ENCODE data around the gene UNCX.

UNCX gene

GRCh38 chr7:1244700-1245523 is 12.2 kb downstream of the UNCX start:
- no peak for DNase-seq

DNA sequence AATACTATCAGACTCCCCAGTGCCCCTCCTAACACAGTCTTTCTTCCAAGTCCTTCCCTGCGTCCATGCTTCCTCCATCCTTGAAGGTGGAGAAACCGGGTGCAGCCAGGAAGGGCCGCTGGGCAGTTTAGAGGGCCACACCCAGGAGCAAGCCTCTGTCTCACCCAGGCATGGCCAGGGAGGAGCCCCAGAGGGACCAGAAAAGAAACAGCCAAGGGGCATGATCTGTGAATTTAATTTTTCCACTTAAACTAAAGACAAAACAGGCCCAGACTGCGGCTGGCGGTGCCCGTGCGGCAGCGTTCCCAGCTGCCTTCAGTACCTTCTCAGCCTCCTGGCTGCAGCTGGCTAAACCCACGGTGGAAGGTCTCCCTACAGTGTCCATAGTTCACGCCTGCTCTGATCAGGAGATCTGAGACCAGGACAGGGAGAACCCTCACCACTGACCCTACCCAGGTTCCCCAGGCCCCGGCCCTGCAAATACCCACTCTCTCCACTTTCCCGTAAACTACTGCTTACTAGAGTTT is 12.9 kb downstream of the UNCX start:
- no peak for DNase-seq

DNA sequence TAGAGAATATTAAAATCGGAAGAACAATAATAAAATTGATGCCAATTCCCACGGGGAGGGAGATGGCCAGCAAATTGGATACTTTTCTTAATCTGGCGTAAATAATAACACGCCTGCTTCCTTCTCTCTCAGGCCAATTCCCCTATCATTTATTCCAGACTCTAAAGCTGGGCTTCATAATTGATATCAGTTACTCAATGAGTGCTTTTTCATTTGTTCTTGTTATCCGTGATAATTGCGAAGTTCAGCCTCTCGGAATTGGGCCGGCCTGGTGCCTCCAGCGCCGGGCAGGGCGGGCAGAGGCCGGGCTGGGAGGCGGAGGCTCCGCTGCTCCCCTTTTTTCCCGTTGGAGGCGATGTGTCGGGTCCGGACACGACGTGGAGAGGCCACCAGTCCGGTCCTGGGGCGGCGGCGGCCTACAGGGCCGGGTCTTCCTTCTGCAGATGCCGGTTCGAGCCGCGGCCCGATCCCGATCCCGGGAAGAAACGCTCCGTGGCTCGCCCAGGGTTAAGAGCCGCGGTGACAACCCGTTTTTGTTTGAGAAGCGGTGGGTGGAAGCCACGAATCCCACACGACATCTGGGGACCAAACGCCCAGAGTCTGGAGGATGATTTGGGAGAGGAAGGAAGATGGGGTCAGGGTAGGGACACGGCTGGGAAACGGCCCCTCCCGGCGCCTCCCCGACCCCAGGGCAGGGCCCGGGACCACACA is 13.6 kb downstream of the UNCX start:
- no peak for DNase-seq

DNA sequence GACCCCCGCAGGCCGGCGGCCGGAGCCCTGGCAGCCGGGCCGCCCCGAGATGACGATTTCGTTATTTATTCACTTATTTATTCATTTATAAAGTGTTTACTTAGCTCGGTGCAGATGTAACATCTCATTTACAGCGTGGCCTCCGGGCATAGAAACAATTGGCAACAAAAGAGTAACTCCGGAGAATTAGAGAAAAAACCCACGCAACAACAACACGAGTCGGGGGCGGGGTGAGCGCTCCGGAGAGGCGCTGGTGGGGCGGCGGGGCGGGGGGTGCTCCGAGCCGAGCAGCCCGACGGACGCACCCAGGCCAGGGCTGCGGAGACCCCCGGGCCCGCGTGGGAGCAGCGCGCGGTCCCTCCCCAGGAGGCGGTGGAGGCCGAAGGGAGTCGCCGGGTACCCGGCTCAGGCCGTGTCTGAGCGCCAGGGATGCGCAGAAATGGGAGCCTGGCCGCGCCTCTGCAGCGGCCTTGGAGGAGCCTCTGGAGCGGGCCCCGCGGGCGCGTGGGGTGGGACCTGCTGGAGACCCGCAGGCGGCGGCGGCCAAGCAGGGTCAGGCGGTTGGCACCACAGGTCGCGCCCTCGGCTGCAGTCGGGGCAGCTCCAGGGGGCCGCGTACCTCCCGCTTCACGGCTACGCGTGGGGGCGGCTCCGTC is 14.3 kb downstream of the UNCX start:
- DNase-seq, result no peak

DNA sequence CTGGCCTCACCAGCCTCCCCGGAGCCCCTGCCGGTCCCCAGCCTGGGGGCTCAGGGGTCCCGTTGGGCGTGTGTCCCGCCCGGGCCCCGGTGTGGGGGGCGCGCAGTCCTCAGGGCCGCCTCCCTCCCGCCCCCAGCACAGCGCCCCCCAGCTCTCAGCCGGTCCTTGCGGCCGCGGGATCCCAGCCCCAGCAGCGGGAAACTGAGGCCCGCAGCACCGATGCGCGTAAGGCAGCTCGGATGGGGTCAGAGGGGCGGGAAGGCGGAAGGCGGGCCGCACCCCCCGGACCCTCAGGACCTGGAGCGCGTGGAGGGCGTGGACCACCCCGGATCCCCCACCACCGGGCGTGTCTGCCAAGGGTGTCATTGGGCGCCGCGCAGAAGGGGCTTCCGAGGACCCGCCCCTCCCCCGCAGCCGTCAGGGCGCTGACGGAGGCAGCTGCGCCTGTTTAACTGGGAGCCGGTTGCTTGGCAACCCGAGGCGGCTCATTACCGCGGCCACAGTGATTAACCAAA is 14.9 kb downstream of the UNCX start:
- DNase-seq, result no peak

DNA sequence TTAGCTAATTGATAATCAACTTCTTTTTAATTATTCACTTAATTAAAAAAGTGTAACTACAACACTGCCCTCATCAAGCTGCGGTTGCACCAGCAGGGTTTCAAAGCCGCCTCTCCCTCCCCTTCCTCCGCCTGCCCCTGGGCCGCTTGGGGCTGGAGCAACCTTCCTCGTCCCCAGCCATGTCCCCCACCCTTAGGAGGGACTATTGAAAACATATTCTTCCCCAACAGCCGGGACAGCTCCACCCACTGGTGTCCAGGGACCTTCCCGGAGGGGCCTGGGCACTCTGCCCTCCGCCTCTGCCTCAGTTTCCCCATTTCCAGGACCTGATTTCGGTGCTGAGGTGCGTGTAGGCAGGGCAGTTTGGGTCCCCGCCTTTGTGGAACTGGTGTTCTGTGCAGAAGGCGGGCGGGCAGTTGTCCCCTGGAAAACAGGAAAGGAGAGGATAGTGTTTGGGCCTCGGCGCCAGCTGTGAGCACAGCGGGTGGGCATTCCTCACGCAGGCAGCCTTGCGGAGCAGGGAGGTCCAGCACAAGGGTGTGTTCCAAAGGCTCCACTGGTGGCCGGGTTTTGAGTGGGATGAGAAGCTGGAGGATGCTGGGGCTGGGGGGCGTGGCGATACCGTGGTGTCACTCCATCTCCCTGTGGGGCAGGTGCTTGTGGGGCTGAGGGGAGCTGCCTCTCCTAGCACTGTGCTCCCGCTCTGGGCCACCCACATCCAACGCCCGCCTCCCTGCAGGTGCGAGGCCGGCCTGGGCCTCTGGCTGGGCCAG is 15.7 kb downstream of the UNCX start:
- DNase-seq, result no peak

GRCh38 chr7:1248916-1249581 is 16.4 kb downstream of the UNCX start:
- no peak for DNase-seq

DNA sequence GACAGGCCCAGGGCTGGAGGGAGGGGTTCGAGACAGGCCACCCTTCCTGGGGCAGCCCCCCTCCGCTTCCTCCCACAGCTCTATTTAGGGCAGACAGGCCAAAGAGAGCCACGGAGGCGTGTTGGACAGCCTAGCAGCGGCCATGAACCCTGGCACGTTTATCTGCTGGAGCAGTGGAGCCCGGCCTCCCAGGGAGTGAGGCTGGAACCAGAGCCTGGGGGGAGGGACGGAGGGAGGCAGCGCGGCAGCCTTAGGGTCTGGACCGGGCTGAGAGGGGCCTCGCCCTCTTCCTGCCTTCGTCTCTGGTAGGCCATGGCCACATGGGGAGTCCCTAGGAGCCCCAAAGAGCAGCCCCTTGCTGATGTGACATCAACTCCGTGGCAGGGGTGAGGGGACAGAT is 17.1 kb downstream of the UNCX start:
- no peak for DNase-seq

- no peak for DNase-seq
Measured at GRCh38 chr7:1250901-1251300, 18.2 kb downstream of the UNCX start.

DNA sequence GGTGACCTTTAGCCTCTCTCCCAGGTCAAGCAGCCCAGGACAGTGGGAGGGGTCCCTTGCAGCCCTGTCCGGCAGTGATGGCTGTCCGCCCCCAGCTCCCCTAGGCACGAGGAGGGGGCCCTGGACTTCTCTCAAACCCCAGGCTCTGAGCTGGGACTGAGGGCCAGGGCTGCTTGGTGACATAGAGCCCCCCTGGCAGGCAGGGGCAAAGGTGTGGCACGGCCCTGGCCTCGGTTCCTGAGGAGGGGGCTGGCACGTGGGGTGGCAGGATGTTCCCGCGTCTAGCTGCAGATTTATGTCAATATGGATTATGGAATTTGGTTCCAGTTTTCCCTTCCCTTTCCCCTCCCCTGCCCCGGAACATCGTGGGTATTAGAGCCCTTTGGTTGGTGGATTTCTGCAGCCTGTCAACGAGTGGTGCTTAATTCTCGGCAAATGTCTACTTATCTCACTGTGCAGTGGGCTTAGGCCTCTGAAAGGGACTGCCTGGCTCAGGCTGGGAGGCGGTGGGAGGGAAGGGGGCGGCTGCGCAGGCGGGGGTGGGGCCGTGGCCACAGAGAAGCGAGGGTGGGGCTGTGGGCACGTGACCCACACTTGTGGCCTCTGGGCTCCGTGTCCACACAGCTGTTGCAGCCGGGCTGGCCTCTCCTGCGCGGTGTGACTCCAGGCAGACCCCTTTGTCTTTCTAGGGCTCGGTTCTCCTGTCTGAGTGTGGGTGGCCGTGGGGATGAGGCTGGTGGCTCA is 19.3 kb downstream of the UNCX start:
- no peak for DNase-seq

- DNase-seq, result no peak
Measured at GRCh38 chr7:1252540-1253090, 19.9 kb downstream of the UNCX start.

GRCh38 chr7:1253681-1254181 is 21.1 kb downstream of the UNCX start:
- DNase-seq, result no peak

- DNase-seq, result no peak
Measured at GRCh38 chr7:1254281-1255079, 21.8 kb downstream of the UNCX start.

DNA sequence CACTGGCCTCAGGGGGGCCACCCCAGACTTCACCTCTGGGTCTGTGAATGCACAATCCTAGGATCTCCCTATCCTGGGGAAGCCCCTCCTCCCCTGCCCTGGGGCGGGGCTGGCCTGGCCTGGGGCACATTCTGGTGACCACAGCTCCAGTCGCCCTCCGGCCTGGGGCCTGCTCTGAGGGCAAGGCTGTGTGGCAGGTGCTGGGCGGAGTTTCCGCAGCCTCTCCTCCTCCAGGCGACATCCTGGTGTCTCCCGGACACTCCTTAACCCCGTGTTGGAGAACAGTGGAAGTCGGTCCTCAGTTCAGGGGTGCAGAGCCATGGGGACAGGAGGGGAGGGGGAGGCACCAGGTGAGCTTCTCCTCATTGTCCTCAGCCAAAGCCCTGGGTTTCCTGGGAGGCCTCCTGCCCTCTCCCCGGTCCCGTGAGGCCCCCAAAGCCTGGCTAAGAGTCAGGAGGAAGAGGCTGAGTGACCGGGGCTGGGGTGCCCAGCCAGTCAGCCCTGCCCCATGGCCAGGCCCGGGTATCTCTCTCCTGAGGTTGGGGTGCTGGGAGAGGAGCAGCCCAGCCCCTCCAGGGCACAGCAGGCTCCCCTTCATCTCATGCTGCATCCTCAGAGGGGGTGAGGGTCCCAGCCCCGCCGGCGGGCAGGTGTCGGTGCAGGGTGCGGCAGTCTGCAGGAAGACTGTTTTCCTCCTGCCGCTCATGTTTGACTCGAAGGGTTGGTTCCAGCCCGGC is 22.6 kb downstream of the UNCX start:
- no peak for DNase-seq

GRCh38 chr7:1255817-1256340 is 23.2 kb downstream of the UNCX start:
- DNase-seq, result no peak

DNA sequence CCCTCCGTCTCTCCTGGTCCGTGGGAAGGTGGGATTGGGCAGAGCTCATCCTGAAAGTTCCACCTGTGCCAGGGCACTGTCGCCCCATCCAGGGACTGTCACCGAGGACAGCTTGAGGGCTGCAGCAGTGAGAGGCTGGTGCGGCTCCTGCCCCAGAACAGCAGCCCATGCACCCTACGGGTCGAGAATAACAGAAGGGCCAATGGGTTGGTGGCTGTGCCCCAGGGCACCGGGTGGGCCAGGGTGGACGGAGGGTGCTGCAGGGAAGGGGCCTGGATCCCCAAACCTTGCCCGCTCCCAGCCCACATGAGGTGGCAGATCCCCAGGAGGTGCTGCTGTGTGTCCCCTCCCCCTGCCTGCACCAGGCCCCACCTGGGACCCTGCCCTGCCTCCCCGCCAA is 23.9 kb downstream of the UNCX start:
- no peak for DNase-seq

DNA sequence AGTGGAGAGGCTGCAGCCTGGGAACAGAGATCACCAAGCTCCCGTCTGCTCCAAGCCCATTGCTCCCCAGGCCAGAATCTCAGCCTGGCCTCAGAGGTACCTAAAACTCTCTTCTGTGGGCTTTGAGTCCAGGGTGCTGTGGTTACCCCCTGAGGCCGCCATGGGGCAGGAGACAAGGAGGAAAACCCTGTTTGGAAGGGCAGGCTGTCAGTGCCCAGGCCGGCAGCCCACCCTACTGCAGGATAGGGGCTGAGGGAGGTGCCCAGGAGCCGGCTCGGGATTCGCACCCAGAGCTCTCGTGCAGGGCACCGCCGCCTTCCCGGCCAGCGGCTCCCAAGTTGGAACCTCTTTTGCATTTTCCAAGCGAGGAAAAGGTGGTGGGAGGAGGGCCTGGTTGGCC is 24.5 kb downstream of the UNCX start:
- no peak for DNase-seq

- no peak for DNase-seq
Measured at GRCh38 chr7:1257863-1258262, 25.2 kb downstream of the UNCX start.
